Activated CD4-positive, alpha-beta memory T cell treated with anti-CD3 and anti-CD28 coated beads, Interleukin-2, amount 10 ng/mL, durations not matched to agents 7 days and 5 days (primary cell): ENCODE results near the gene GATC. TPM values are rescaled to one million over a fixed set of nuclear protein-coding genes. Genes with fewer than 3 reads are reported as not detected.
"Not testable (repeated sequence)": the region's sequence is repeated elsewhere in the genome, so short reads cannot be mapped to it uniquely, and the experiment has no call there.

ENCODE experiments used
- CTCF ChIA-PET: fragments of 350-600 bp; sonication (Branson Sonifier 250); formaldehyde crosslinking; loops from one replicate; lab custom pipeline; 2021; ENCODE audit warnings: antibody characterized with exemption, inconsistent platforms; lab: Charles Lee
- POLR2A ChIA-PET: fragments of 350-600 bp; sonication (Branson Sonifier 250); formaldehyde crosslinking; loops from one replicate; lab custom pipeline; 2021; ENCODE audit warnings: antibody characterized with exemption; lab: Charles Lee
- DNase-seq: peaks from one replicate; pipeline ENCODE4 v3.0.0-alpha.2; 2020
- H3K27ac Mint-ChIP-seq: one replicate; pipeline ENCODE4 v1.8.0; 2021; ENCODE audit warnings: mild to moderate bottlenecking, mixed read lengths
- H3K27me3 Mint-ChIP-seq: one replicate; pipeline ENCODE4 v1.8.0; 2021; ENCODE audit warnings: mixed read lengths
- H3K36me3 Mint-ChIP-seq: one replicate; pipeline ENCODE4 v1.8.0; 2021; ENCODE audit warnings: low read depth, mixed read lengths
- H3K4me1 Mint-ChIP-seq: one replicate; pipeline ENCODE4 v1.8.0; 2021; ENCODE audit warnings: mixed read lengths
- H3K4me3 Mint-ChIP-seq: one replicate; pipeline ENCODE4 v1.8.0; 2021; ENCODE audit warnings: mild to moderate bottlenecking, mixed read lengths
- H3K9me3 Mint-ChIP-seq: one replicate; pipeline ENCODE4 v1.8.0; 2021; ENCODE audit warnings: mixed read lengths
- total RNA-seq, 2 experiments: library from RNA; stranded (reverse); gene quantifications; one replicate each; pipeline ENCODE4 v1.2.3, GENCODE V29; 2021

Gene GATC
- total RNA-seq, 2 experiments from 2014 or later, result 28.6 to 29.5 TPM

DNA sequence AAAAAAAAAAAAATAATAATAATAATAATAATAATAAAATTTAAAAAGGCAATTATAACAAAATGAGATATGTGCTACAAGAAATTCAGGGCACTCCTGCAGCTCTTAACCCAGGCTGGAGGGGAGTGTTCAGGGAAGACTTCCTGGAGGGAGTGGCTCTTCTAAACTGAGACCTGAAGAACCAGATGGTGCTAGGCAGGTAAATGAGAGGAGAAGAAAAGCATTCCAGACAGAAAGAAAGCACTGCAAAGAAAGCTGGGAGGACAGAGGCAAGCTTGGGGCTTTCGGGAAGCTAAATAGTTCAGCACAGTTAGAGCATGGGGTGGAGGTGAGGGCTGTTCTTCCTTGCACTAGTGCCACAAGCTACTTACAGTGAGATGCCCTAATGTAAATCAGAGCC is 33.2 kb downstream of the GATC start:
- Mint-ChIP-seq H3K9me3 (no peaks in the 10 kb centered on the region), H3K36me3 (peaks cover 2% of the 10 kb centered on the region), H3K27me3 (no peaks in the 10 kb centered on the region), H3K4me3 (no peak overlapping the region), H3K4me1 (peaks cover 22% of the 10 kb centered on the region), H3K27ac (no peak overlapping the region)
- ChIA-PET CTCF (no interaction called here), POLR2A (interaction anchor here (2.2 kb wide), 1 partner anchor 10 kb away, joined by 10 read pairs; the partner anchor contains the start of gene SRSF9)
- no peak for DNase-seq

DNA sequence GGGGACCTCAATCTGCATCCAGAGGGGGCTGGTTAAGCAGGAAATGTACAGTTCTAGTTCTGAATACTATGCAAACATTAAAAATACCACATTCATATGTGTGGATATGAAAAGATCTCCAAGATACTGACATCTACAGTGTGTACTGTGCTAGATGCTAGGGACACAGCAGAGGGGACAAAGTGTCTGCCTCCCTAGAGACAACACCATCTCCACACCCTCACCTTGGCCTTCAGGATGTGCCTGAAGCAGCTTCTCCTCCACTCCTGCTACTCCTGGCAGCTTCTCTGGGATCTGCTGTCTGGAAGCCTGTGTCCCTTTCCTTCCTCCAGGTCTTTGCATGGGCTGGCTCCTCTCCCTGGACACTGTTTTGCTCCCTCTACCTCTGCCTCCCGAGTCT is 34.0 kb downstream of the GATC start:
- Mint-ChIP-seq H3K36me3 (peaks cover 2% of the 10 kb centered on the region), H3K27ac (no peak overlapping the region), H3K4me1 (peaks cover 18% of the 10 kb centered on the region), H3K9me3 (no peaks in the 10 kb centered on the region), H3K4me3 (no peak overlapping the region), H3K27me3 (no peaks in the 10 kb centered on the region)
- DNase-seq, result no peak
- ChIA-PET POLR2A (interaction anchor here (1.3 to 2.2 kb wide), 2 partner anchors 11 to 55 kb away, joined by 3 to 10 read pairs; partner anchors contain the start of gene SRSF9), CTCF (no interaction called here)

DNA sequence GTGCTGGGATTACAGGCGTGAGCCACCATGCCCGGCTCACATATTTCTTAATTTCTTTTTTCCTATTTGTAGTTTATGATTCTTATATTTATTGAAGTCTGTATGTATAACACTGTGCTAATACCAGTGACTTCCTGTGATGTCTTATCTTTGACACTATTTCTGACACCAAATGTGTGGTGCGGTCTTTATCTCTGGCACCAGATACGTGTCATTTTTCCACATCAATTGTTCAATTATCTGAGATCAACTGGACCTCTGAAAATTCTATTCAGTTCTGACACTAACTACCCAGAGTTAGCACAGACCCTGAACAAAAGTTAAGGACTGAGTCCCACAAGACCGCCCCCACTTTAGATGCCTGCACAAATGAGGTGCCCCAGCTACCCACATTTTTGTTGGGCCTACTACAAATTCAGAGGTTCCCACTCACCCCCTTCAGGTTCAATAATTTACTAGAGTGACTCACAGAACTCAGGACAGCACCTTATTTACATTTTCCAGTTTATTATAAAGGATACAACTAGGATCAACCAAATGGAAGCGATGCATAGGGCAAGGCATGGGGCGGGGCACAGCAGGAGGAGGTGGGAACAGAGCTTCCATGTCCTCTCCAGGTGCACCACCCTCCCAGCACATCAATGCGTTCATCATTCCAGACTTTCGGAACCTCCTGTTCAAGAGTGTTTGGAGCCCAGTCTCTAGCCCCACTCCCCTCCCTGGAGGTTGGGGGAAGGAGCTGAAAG is 35.0 kb downstream of the GATC start:
- no peak overlapping the region for H3K4me3 Mint-ChIP-seq
- peaks cover 2% of the 10 kb centered on the region for H3K36me3 Mint-ChIP-seq
- peaks cover 18% of the 10 kb centered on the region for H3K4me1 Mint-ChIP-seq
- ChIA-PET CTCF (interaction anchor here (0.8 kb wide), 1 partner anchor 11 kb away, joined by 3 read pairs; the partner anchor contains the start of gene SRSF9), POLR2A (interaction anchor here (1.0 to 1.3 kb wide), 2 partner anchors 15 to 54 kb away, joined by 3 read pairs; partner anchors contain the start of gene DYNLL1)
- no peak for DNase-seq
- peak overlapping the region; percentile 9 for H3K27ac Mint-ChIP-seq
- no peaks in the 10 kb centered on the region for H3K27me3 Mint-ChIP-seq
- no peaks in the 10 kb centered on the region for H3K9me3 Mint-ChIP-seq

DNA sequence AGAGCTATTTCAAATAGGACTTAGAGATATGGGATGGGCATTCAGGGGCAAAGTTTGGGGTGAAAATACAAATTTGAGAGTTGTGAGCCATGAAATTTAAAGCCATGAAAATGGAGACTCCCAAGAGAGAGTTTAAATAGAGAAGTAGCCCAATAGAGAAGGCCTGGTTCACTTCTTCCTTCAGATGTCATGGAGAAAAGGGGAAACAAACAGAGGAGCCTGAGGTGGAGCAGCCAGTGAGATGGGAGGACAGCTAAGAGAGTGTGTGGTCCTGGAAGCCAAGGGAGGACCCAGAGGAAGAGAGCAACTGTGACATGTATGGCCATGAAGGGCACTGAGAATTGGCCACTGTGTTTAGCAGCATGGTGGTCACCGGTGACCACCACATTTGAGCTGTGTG is 37.4 kb downstream of the GATC start:
- peaks cover 2% of the 10 kb centered on the region for H3K36me3 Mint-ChIP-seq
- ChIA-PET CTCF (interaction anchor here (0.6 to 1.5 kb wide), 3 partner anchors 14 to 135 kb away, joined by 4 to 7 read pairs (median 5); partner anchors contain the start of gene SRSF9), POLR2A (interaction anchor here (0.6 to 2.2 kb wide), 2 partner anchors 14 to 117 kb away, joined by 3 to 9 read pairs; partner anchors contain the start of gene SRSF9)
- no peak for DNase-seq
- H3K27me3 Mint-ChIP-seq, result no peaks in the 10 kb centered on the region
- H3K4me3 Mint-ChIP-seq, result no peak overlapping the region
- no peaks in the 10 kb centered on the region for H3K9me3 Mint-ChIP-seq
- no peak overlapping the region for H3K27ac Mint-ChIP-seq
- peaks cover 18% of the 10 kb centered on the region for H3K4me1 Mint-ChIP-seq

DNA sequence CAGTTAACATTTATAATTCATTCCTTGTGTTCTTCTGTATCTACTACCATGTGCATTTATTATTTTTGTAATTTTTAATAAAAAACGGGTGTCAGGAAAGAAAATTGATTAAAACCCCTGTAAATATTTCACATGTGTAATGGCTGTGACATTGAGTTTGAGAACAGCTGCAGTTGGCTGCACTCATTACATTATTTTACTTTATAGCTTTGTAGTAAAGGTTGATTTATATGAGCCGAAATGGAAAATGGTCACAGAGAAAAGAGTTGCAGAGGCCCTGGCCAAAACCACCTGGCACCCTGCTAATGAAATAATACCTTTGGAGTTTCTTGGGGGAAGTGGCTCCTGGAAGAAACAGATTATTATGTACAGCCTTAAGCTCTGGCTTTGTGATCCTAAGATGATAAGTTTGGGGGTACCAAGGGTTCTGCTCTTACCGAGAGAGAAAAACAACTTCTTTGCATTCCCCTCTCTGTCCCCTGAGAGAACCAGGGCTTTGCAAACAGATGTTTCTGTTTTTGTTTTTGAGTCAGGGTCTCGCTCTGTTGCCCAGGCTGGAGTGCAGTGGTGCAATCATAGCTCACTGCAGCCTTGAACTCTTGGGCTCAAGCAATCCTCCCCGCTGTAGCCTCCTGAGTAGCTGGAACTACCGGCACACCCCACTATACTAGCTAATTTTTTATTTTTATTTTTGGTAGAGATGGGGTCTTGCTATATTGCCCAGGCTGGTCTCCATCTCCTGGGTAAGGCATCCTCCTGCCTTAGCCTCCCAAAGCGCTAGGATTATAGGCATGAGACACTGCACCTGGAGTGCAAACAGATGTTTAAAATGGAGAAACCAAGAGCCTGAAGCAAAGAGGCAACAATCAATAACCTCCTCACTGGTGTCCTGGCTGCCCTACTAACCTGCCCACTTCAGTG is 40.0 kb downstream of the GATC start:
- Mint-ChIP-seq H3K9me3 (no peaks in the 10 kb centered on the region), H3K4me3 (no peak overlapping the region), H3K27me3 (no peaks in the 10 kb centered on the region), H3K36me3 (peaks cover 2% of the 10 kb centered on the region), H3K27ac (no peak overlapping the region), H3K4me1 (peaks cover 2% of the 10 kb centered on the region)
- DNase-seq, result no peak
- ChIA-PET CTCF (interaction anchor here (0.8 to 1.1 kb wide), 2 partner anchors 11 to 16 kb away, joined by 3 read pairs; no protein-coding TSS in a partner anchor), POLR2A (no interaction called here)

DNA sequence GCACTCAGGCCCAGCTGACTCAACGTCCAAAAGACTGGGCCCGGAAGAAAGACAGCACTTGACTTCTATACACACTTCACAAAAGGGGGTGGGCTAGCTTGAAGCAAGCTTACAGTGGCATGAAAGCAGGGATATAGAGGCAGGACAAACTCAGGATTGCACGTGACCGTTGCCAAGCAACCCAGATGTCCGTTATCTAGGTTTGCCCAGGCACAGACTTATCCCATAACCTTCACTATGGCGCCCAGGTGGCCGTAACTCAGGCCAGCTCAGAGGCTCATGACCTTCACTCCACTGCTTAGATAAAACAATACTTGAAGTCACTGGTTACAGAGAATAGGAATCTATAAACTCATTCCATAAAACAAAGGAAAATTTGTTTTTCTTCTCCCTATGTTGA is 41.3 kb downstream of the GATC start:
- H3K9me3 Mint-ChIP-seq, DNase-seq, H3K4me1 Mint-ChIP-seq, H3K27me3 Mint-ChIP-seq, POLR2A ChIA-PET, H3K4me3 Mint-ChIP-seq, H3K36me3 Mint-ChIP-seq, H3K27ac Mint-ChIP-seq: not testable (repeated sequence)
- CTCF ChIA-PET, result interaction anchor here (0.8 kb wide), 1 partner anchor 9 kb away, joined by 3 read pairs; no protein-coding TSS in a partner anchor

DNA sequence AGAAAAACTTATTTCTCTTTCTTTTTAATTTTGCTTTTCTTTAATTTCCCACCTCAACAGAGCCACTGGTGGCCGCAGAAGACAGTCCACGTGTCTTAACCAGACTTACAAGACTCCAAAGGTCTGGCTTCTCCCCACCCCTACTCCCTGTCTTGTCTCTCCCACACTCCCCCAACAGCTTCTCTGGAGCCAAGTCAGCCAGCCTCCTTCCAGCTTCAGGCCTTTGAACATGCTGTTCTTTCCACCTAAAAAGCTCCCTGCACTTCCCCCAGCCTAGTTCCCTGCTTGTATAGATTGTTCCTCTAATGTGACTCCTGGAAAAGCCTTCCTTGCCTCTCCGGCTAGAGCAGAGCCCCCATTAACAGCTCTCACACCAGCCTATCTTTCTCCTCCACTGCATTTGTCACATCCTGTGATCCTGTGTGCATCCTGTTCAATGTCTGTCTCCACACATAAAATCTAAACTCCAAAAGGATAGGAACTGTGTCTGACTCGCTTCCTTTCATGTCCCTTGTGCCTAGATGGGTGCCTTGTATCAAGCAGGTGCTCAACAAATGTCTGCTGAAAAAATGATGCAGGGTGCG is 41.9 kb downstream of the GATC start:
- ChIA-PET POLR2A (no interaction called here), CTCF (interaction anchor here (2.8 kb wide), 1 partner anchor 18 kb away, joined by 13 read pairs; the partner anchor contains the start of gene SRSF9)
- H3K9me3 Mint-ChIP-seq, result no peaks in the 10 kb centered on the region
- H3K4me1 Mint-ChIP-seq, result no peaks in the 10 kb centered on the region
- H3K27me3 Mint-ChIP-seq, result no peaks in the 10 kb centered on the region
- H3K36me3 Mint-ChIP-seq, result peaks cover 2% of the 10 kb centered on the region
- no peak overlapping the region for H3K27ac Mint-ChIP-seq
- DNase-seq, result no peak
- H3K4me3 Mint-ChIP-seq, result no peak overlapping the region

DNA sequence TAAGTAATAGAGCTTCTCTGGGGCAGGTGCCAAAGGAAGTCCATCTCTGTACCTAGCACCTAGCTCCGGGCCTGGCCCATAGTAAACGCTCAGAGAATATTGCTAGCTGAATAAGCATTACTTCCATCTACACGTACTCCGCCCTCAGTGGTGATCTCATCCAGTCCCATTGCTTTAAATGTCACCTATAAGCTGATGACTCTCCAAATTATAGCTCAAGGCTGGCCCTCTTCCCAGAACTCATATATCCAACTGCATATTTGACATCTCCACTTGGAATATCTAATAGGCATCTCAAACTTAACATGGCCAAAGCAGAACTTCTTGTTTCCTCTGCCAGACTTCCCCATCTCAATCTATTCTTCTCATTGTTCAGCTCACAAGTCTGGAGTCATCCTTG is 42.8 kb downstream of the GATC start:
- H3K27me3 Mint-ChIP-seq, result no peaks in the 10 kb centered on the region
- POLR2A ChIA-PET, result no interaction called here
- no peaks in the 10 kb centered on the region for H3K9me3 Mint-ChIP-seq
- H3K4me1 Mint-ChIP-seq, result no peaks in the 10 kb centered on the region
- no peak for DNase-seq
- H3K27ac Mint-ChIP-seq, result no peak overlapping the region
- CTCF ChIA-PET, result interaction anchor here (0.8 to 2.8 kb wide), 2 partner anchors 19 to 36 kb away, joined by 3 to 13 read pairs; partner anchors contain the start of gene SRSF9
- H3K36me3 Mint-ChIP-seq, result no peaks in the 10 kb centered on the region
- H3K4me3 Mint-ChIP-seq, result no peak overlapping the region

DNA sequence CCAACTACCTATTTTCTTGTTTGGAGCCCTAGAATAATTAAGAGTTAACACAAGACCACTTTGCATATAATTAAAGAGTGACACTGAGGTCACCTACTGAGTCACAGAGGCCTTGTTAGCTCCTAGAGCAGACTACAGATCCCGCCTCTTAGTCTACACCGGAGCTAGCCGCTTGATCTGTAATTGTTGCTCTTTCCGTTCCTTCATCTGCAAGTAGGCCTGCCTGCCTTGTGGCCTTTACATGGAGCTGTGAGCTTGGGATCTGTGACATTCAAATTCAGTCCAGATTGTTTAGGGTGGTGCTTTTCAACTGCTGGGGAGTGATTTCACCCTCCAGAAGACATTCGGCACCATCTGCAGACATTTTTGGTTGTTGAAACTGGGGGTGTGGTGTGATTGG is 44.1 kb downstream of the GATC start:
- Mint-ChIP-seq H3K27me3 (no peaks in the 10 kb centered on the region), H3K9me3 (no peaks in the 10 kb centered on the region), H3K4me1 (peaks cover 6% of the 10 kb centered on the region), H3K36me3 (no peaks in the 10 kb centered on the region), H3K4me3 (no peak overlapping the region), H3K27ac (no peak overlapping the region)
- ChIA-PET POLR2A (interaction anchor here (0.8 to 1.5 kb wide), 2 partner anchors 15 to 21 kb away, joined by 3 to 5 read pairs; partner anchors contain the start of gene SRSF9), CTCF (interaction anchor here (2.8 kb wide), 1 partner anchor 20 kb away, joined by 13 read pairs; the partner anchor contains the start of gene SRSF9)
- no peak for DNase-seq

DNA sequence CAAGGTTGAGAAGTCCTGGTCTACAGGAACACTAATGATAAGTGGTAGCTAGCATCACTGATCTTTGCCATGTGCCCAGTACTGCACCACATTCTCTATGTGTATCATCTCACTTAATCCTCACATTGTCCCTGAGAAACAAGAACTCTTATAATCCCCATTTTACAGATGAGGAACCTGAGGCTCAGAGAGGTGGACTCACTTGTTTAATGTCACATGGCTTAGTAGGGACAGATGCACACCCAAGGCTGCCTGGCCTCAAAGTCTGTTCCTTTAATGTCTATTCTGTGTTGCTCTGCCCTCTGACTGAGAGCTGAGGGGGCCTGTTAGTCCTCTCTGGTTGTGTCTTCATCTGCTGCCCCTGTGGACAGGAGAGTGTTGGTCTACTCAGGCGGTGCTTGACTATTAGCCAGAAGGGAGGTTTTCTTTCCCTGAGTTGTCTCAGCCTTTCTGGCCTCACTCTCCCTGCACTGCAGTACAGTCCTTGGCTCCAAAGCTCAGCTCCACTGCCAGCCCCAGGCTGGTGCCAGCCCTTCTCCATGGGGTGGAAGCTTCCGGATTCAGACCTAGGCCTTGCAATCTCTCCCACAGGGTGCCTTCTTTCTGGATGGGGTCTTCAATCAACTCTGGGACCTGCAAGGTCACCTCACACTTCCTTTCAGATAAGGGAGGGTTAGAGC is 44.7 kb downstream of the GATC start:
- Mint-ChIP-seq H3K4me1 (peaks cover 10% of the 10 kb centered on the region), H3K27me3 (no peaks in the 10 kb centered on the region), H3K9me3 (no peaks in the 10 kb centered on the region), H3K36me3 (no peaks in the 10 kb centered on the region), H3K27ac (no peak overlapping the region), H3K4me3 (no peak overlapping the region)
- POLR2A ChIA-PET, result interaction anchor here (0.7 to 1.5 kb wide), 3 partner anchors 14 to 44 kb away, joined by 3 to 5 read pairs (median 3); partner anchors contain the start of gene SRSF9
- CTCF ChIA-PET, result interaction anchor here (2.8 kb wide), 1 partner anchor 21 kb away, joined by 13 read pairs; the partner anchor contains the start of gene SRSF9
- no peak for DNase-seq

DNA sequence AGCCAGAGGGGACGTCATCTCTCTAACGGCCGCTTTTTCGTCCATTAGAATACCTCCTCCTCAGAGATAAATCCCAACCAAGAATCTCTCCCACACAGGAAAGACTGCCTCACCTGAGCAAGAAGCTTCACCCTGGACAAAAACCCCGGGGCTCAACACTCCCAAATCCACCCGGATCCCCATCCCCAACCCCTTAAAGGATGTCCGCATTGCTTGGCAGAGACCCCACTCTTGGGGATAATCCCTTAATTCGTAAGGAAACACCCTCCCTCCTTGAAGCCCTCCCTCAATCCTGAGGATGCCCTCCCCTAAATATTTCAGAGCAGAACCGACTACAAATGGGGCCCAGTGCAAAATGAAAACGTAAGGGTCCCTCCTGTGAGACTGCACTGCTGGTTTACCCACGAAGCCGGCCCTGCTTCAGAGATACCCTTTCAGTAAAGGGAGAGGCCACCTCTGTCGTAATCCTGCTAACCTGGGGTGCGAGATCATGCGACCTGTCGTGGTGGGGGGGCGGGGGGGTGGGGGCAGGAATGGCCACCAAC is 49.0 kb downstream of the GATC start:
- Mint-ChIP-seq H3K9me3 (no peaks in the 10 kb centered on the region), H3K27me3 (no peaks in the 10 kb centered on the region), H3K36me3 (peaks cover 30% of the 10 kb centered on the region), H3K4me3 (peak overlapping the region; percentile 88), H3K27ac (no peak overlapping the region), H3K4me1 (peaks cover 32% of the 10 kb centered on the region)
- no peak for DNase-seq
- CTCF ChIA-PET, result interaction anchor here (0.6 to 1.9 kb wide), 4 partner anchors 8 to 86 kb away, joined by 3 to 8 read pairs (median 4); partner anchors contain the start of genes POP5 and SRSF9
- POLR2A ChIA-PET, result interaction anchor here (0.6 to 3.7 kb wide), 16 partner anchors 10 to 596 kb away, joined by 3 to 27 read pairs (median 6); partner anchors contain the start of genes COQ5, RNU4-1, SIRT4 and SRSF9
